Fibroblast of pulmonary artery (primary cell): ENCODE data around the gene BROX.

Experiments
- DNase-seq: peaks from one replicate; pipeline ENCODE4 v3.0.0-alpha.2; 2010; ENCODE audit warnings: low read depth
- H3K4me3 ChIP-seq: replicated peaks from 2 replicates; pipeline ENCODE4 v1.5.1; 2011; ENCODE audit warnings: low read depth, mild to moderate bottlenecking, control low read depth, low read length, moderate library complexity
- CTCF ChIP-seq: IDR thresholded peaks from 2 replicates; pipeline ENCODE4 v1.5.1; 2011; ENCODE audit warnings: mild to moderate bottlenecking, control low read depth, low read length, inconsistent platforms; ENCODE audit errors: missing control alignments

BROX gene

GRCh38 chr1:222781251-222781650, 68.9 kb downstream of the BROX start:
- H3K4me3 ChIP-seq: no peak overlapping the region
- no peak for TF ChIP-seq CTCF
- DNase-seq: no peak

GRCh38 chr1:222783051-222783450, 70.7 kb downstream of the BROX start:
- no peak overlapping the region for H3K4me3 ChIP-seq
- no peak for TF ChIP-seq CTCF
- DNase-seq: no peak

- H3K4me3 ChIP-seq: no peak overlapping the region
- no peak for TF ChIP-seq CTCF
- no peak for DNase-seq
These were observed 72.0 kb downstream of the BROX start for GRCh38 chr1:222784371-222784770.
